Jurkat, Clone E6-1 (cell line): ENCODE data around the gene RBM15.

ENCODE experiments used
- DNase-seq: peaks from one replicate; pipeline ENCODE4 v3.0.0-alpha.2; 2011; ENCODE audit warnings: low read depth, low spot score
- H3K4me3 ChIP-seq: 2 replicates; pipeline ENCODE4 v1.5.1; 2011; ENCODE audit warnings: mild to moderate bottlenecking, low read length, control low read depth, moderate library complexity

The RBM15 gene

DNA sequence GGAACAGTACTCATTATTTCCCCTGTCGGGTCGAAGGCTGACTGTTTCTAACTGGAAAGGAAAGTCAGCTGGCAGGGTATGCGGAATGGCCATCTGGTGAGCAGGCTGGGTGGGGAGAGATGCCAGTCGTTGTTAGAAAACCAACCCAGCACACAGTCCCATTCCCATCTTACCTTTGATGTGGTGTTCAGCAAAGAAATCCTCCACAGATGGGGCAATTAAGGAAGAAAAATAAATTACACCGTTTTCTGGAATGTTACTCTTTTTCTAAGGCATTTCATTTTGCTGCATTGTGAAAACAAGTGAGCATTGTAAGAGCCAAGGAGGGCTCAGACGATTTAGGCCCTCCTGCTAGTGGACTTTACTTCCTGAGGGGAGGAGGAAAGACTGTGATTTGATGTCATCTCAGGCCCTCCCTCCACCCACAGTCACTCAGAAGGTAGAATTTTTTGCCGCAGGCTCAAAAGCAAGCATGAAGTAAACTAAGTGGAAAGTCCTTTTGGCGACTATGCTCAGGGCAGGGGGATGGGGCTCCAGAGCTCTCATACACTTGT lies 51.6 kb downstream of the RBM15 start, which contains the start of gene SLC16A4:
TSS of gene SLC16A4 (minus strand) at position 335 of the 554 bp plus-strand sequence. CDS start 1,703 bp downstream, outside the sequence.
- no peak within 1 kb of the TSS for H3K4me3 ChIP-seq
- no peak for DNase-seq

DNA sequence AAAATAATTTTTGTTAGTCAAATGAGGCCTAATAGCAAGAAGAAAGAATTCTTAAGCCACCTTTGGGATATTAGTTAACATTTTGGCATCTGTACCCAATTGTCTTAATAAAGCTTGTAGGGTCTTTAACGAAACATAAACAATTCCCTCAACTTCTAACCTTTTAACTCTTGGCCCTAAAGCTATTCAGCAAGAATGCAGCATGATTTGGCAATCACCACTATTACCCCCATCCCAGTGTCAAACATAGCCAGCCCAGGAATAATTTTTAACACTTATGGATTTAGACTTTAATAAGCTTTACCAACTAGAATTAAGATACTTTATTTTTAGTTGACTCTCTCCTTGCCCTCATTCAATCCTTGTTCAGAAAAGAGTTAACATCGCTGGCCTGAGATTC lies 54.1 kb downstream of the RBM15 start:
- no peak overlapping the region for H3K4me3 ChIP-seq
- no peak for DNase-seq

DNA sequence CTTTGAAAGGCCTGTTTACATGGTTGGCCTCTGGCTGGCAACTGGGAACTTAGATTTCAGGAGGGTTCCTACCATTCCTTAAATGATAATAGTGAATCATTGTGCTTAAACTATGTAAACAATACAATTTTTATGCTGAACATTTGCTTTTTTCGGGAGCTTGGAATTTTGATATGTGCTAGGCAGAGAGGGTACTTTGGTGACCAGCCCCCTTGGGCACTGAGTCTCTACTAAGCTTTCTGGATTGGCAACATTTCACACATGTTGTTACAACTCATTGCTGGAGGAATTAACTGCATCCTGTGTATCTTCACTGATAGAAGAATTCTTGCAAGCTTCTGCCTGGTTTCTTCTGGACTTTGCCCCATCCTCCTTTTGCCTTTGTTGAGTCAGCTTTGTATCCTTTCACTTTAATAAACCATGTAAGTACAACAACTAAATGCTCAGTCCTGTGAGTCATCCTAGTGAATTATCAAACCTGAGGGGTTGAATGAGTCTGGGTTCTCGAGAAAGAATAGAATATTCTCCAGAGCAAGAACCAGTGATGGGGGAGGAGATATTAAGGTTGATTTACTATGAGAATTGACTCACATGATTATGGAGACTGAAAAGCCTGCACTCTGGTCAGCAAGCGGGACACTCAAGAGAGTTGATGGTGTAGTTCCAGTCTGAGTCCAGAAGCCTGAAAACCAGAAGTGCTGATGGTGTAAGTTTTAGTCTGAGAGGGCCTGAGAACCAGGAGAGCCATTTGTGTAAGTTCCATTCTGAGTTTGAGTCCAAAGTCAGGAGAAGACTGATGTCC lies 54.7 kb downstream of the RBM15 start:
- no peak overlapping the region for H3K4me3 ChIP-seq
- DNase-seq: no peak

DNA sequence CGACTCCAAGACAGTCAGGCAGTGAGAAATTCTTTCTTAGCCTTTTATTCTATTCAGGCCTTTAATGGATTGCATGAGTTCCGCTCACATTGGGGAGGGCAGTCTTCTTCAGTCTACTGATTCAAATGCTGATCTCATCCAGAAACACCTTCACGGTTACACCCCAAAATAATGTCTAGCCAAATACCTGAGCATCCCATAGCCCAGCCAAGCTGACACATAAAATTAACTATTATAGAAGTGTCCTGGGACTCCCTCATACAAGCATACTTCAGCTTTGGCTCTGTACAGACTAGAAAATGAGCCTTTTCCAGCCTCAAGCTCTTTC lies 55.3 kb downstream of the RBM15 start:
- DNase-seq: no peak
- H3K4me3 ChIP-seq: no peak overlapping the region
